Fibroblast of the conjunctiva (primary cell): ENCODE data around the gene DOCK2.

Source experiments
- DNase-seq: peaks from one replicate; pipeline ENCODE4 v3.0.0-alpha.2; 2010; ENCODE audit warnings: low read depth

DOCK2 gene

DNA sequence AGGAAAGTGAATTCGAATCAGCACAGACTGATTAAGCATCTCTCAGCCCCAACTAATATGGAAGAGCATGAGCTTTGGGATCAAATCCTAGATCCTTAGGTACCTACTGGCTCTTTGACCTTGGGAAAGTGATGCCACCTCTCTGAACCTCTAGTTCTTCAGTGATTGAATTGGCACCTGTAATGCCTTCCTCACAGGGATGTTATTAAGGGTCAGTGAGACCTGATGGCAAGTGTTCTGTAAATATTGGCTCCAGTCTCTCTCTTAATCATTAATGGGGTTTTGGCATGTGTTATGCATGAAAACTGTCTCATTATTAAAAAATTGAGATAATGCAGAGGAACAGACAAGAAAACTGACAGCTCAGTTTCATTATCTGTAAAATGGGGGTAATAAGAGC is 227.4 kb downstream of the DOCK2 start:
- DNase-seq = no peak

DNA sequence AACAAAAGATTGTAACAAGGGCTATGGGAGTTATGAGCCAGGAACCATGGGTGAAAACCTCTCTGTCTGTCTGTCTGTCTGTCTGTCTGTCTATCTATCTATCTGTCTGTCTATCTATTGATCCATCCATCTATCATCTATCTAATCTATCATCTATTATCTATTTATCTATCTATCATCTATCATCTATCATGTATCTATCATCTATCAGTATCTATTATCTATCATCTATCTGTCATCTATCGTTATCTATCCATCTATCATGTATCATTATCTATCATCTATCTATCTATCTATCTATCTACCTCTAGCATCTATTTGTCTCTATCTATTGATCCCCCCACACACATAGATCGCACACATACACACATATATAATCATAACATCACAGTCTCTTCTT is 230.3 kb downstream of the DOCK2 start:
- no peak for DNase-seq

DNA sequence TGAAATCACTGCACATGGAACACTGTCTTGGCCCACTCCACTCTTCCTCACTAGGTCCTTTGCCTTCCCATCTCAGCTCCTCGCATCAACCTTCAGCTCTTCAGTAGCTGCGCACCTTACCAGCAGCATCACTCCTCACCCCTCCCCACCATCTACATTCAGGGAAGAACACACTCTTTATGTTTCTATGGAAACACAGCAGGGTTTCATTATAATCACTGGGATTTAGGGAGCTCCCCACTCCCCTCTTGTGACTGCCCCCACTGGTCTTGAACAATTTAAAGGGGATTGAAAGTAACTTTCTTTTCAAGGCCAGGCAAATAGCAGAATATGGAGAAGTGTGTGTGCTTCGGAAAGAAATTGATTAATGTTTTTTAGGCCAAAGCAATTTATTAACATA is 232.0 kb downstream of the DOCK2 start:
- no peak for DNase-seq

DNA sequence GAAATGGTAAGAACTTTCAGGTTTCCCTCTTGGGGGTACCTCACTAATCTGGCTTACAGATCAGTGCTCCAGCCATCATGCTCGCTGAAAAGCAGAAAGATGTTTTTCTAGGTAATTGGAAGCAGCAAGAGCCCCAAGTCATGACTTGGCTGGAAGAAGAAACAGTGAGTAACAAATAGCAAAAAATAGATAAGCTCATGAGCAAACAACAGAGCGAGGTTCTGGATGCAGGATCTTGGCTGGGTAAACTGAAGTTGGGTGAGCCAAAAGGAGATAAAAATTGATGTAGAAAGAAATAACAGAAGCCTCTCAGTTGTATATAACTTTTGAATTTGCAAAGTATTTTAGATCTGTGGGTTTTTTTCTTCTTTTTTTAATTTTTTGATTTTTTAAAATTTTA is 233.1 kb downstream of the DOCK2 start:
- no peak for DNase-seq

DNA sequence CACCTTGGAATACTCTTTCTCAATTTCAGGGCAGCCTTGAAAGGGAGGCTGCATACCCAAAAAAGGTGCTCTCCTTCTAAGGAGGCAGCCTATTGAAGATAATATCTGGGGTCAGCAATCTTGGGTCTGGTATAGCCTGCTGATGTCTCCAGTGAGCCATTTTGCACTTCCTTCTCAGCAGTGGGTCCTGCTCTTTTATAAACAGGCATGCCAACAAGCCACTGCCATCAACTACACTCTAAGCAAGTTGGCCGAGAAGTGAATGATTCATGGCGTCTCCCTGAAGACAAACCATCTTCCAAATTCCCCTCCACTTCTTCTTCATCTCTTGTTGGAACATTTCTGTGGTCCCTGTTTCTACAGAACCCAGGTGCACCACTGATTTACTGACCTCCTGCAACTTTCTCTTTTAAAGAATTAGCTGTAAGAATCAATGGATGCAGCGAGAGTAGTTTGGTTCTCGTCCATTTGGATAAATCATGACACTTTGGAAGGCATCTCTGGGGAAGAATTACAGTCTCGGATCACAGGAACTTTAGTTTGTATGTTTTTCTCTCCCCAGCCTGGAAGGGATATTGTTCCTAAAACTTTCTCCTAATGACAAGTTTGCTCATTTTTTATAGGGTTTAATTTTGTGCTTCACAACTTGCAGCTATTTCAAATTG is 234.9 kb downstream of the DOCK2 start:
- no peak for DNase-seq

DNA sequence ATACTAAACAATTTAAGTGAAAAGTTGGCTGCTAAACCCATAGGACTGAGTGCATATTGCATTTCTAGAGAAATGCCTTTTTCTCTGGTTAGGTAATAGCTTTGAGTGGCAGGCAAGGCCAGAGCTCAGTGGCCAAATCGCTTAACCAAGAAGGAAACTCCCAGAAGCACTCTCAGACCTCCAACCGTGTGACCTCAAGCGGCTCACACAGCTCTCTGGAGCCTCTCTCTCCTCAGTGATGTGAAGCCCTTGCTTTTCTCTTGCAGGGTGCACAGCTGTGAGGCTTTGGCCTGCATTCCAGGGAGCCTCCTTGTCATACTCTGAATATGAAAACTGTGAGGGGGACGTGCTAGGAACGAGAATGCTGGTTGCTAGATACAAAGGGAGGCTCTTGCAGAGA is 236.6 kb downstream of the DOCK2 start:
- DNase-seq = peak; percentile 17

DNA sequence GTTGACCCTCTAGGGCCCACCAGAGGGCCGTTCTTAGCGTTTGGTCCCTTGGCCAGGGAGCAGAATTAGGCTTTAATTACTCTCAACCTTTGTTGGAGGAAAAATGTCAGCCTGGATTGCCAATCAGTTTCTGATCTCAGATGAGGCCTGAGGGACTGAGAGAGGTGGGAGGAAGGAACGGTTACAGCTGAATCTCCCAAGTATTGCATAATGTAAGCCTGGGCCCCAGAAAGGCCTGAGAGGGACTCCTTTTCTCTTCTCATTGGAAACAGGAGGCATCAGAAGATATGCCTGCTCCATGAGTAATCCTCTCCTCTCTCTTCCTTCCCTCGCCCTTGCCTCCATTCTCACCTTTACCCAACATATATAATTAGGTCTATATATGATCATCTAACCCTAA is 237.5 kb downstream of the DOCK2 start:
- DNase-seq = no peak

DNA sequence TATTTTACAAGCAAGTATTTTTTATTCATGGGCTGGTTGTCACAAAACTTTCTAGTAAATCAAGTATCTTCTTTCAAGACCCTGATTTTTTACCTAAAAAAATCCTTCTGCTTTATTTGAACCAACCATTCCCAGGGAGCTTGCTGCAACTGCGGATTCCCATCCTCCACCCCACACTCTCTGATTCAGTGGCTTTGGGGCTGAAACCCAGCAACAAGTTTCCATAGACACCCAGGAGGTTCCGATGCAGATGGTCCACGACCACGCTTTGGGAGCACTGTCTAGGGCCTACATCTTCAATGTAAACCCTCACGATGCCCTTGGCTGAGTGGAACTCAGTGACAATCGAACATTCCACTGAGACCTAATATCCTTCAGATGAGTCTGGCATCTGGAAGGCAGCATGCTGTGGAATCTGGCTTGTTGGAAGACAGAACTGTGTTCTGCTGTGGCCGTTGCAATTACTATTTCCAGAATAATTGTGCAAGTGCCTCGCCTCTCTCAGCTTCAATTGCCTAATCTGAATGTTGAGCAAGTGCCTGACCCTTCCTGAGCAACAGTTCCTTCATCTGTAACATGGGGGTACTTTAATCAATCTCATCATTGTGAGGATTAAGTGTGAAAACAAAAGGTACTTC is 238.1 kb downstream of the DOCK2 start:
- DNase-seq = peak; percentile 13

DNA sequence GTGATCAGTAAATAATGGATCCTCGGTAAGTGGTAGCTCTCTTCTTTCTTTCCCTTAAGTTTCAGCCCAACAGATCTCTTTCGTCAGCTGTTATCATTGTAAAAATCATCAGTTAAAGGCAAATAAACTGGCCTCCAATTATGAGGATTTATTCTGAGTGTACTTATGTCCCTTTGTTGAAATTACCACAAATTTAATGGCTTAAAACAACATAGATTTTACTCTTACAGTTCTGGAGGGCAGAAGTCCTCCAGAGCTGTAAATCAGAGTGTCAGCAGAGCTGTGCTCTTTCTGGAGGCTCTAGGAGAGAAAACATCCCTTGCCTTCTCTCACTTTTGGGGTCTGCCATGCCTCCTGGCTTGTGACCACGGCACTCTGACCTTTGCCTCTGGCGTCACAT is 238.7 kb downstream of the DOCK2 start:
- DNase-seq = no peak

DNA sequence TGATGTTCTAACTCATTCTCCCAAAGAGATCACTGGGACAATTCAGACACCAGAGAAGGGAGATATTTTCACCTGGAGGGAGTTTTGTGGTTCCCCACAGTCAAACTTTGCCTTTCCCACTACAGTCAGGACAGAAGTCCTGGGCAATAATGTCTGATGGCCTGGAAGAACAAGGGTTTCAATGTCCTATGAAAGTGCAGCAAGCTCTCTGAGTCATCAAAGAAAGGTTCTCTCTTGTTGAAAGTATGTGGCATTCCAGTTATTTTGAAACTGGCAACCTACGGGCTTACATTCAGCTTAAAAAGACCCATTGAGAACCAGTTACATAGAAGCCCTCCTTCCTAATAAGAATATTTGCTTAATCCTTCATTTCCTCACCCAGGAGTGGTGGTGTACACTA is 239.3 kb downstream of the DOCK2 start:
- DNase-seq = no peak

DNA sequence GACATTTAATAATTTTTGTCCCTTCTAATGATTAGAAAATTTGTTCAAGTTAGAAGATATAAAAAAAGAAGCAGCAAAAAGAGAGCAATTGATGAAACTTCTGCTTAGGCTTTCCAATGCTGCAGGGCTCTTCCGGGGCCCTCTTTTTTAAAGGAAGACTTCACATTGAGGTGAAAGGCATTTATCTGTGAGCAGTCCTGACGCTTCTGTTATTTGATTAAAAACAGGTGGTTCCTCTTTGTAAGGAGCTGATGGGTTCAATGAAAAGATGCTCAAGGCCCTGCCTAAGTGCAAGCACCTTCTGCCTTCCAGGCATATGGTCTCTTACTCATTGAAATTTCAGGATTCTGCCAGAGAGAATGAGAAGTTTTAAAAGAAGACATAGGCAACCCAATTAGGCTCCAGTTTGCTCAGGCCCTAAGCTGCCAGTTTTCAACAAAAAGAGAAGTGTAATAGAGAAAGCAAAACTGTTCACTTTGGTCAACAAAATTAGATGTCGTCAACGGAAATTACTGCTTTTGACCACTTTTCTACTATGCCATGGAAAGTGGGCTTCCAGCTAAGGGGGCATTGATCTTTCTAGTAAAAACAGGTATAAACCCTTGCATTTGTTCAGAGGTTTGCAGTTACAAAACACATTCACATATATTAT is 243.1 kb downstream of the DOCK2 start:
- DNase-seq = no peak

DNA sequence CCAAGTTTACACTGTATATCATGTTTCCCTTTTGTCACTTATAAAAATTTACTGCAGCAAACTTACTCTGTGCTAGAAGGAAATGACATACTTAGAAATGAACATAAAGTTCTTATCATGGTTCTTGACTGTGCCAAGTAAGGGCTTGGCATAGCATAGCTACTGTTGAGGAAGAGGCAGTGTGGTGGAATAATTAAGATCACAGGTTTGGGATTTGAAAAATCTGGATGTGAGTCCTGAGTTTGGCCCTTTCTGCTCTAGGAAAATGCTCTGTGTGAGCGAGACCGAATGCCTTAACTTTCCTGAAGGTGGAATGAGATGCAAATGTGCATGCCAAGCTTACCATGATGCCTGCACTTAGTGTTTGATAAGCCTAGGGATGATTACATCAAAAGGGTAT is 243.7 kb downstream of the DOCK2 start:
- no peak for DNase-seq

DNA sequence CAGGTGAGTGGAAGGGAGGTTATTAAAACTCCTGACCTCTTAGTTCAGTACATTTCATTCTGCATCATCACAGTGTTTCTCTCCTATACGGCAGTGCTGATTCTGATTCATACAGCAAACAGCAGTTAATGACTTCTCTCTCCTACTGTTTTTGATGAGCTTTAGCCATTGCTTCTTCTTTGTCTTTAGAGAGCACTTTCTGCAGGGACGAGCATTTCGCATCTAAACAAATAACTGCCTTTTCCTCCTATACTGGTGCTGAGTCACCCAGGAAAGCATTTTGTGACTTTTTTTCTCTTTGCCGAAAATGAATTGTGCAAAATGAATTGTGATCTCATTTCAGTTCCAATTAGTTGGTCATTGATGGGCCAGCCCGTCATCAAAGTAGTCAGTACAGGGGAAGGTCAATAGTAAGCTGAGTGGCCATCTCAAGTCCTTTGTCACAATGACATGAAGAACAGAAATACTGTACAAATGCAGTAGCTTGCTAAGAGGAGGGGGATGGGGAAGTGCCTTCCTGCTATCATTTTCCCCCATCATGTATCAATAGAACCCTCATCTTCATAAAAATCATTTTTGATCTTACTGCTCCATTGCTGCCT is 244.7 kb downstream of the DOCK2 start:
- no peak for DNase-seq

DNA sequence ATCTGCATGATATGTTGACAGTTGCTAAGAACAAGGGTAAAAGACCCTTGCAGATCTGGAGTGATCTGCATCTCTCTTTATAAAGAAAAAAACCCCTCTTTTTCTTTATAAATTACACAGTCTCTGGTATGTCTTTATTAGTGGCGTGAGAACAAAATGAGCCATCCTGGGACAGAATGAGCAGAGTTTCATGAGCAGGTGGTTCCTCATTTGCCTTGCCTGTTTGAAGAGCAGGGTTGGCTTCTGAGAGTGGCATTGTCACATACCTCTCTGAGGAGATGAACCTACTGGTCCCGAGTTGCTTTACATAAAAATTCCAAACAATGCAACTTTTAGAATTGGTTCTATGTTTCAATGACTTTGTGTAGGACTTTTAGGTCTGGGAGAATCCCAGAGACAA is 249.0 kb downstream of the DOCK2 start:
- DNase-seq = no peak

DNA sequence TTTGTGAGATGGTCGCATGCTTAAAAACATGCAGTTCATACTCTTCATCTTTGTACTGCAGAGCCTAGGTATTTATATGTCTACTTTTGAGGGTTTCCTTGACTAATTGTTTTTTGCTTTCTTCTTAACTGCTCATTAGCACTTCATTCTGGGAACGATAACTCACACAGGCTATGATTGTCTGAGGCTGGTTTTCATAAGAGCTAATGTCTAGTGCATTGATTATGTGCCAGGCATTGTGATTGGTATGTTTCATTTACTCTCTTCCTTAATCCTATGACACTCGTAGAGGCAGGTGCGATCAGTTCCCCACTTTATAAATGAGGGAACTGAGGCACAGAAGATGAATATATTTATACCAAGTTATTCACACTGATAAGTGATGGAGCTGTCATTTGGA is 249.6 kb downstream of the DOCK2 start:
- DNase-seq = no peak

DNA sequence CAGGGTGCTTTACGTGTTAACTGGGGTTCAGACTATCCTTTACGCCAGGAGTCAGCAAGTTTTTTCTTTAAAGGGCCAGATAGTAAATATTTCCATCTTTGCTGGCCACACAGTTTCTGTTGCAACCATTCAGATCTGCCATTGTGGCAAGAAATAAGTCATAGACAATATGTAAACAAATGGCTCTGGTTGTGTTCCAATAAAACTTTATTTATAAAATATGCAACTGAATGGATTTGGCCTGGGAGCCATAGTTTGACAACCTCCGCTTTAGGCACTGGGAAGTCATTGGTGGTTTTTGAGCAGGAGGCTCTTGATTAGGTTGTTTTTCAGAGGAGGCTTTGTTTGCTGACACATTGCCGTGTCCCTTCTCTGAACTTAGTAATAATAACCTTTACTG is 252.5 kb downstream of the DOCK2 start:
- DNase-seq = no peak

DNA sequence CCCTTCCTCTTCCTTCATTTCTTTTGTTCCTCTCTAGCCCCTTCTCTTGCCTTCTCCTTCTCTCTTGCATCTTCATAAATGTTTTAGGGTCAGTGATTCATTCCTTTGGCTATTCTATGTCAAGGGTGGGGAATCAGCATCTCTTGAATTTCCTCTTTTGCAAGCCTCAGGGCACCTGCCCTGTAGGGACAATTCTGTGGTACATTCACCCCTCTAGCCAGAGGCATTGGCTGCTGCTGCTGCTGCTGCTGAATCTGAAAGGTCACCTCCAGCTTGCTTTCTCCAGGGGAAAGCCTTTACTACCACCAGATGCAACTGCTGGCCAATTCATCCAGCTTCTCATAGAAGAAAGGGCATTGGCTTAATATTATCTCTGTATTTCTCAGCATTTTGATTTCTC is 255.9 kb downstream of the DOCK2 start:
- no peak for DNase-seq

DNA sequence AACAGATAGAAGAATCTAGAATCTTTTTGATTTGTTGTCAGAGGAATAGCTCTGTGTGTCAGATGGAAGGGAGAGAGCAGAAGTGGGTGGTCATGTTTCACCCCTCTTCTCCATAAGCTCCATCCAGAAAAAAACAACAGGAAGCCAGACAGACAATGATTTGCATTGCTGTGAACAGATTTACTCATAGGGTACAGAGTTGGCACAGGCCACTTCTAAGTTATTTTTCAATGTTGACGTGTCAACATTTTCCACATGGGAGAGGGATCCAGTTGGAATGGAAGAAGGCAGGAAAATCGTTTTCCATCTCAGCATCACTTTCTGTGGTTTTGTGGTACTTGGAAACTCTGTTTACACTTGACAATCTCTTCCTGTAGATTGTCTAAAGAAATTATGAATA is 256.5 kb downstream of the DOCK2 start:
- DNase-seq = no peak

DNA sequence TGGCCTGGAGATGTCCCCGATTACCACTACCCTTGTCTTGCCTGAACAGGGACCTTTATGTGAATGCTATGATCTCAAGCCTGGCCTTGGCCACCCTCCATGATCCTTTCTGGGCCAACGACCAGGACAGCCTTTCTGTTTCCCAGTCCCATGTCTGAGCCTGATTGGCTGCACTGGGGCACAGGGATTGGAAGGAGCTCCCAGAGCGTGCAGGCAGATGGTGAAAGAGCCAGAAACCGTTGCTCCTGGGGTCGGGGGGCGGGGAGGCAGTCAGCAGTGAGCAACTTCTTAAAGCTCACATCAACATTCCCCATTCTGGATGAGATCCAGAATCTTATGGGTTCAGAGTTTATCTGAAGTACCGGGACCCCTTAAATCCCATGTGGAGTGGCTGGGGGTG is 258.9 kb downstream of the DOCK2 start:
- peak; percentile 35 for DNase-seq

DNA sequence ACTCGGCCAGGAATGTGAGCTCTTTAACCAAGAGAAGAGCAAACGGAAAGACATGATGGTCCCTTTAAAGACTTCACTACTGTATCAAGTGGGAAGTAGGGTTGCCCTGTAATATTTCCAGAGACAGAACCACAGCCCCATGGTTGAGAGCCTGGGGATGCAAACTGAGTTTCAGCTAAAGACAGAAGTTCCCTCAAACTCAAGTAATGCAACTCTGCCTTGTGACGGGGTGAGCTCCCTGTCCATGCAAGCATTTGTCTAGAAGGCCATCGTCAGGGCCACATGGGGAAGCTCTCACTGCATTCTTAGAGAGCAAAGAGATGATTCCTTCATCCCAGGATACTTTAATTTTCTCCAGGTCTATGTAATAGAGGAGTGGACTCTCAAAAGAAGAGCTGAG is 260.4 kb downstream of the DOCK2 start:
- DNase-seq = no peak

DNA sequence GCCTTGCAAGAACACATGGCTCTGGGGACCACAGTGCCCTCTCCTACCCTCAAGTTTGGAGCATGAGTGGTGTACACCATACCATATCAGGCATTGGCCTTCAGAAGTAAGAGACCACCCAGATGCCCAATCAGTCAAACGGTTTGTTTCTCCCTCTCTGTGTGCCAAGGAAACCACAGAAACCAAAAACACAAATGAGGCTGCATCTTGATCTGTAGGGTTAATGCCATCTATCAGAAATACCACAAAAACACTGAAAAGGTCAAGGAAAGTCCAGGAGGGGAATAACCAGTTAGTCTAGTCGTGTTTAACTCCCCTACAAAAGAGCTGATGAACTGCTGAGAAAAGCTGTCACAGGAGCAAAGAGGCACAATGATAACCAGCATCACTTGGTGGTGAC is 264.8 kb downstream of the DOCK2 start:
- no peak for DNase-seq

DNA sequence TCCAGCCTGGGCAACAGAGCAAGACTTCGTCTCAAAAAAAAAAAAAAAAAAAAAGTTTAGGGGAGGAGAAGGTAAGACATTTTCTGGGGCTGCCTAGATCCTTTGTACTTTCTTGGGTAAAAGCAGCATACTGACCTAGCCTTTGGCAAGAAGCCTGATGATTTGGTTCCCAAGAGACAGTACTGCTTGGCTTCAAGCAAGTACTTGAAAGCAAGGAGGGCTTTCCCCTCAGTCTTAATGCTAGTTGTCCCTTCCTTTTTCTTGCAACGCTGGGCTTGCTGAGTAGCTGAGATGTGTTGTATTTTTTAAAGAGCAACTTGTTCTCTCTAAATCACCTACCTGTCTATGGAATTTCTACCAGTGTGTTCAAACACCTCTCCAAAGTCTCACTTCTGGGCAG is 267.0 kb downstream of the DOCK2 start:
- peak; percentile 33 for DNase-seq

DNA sequence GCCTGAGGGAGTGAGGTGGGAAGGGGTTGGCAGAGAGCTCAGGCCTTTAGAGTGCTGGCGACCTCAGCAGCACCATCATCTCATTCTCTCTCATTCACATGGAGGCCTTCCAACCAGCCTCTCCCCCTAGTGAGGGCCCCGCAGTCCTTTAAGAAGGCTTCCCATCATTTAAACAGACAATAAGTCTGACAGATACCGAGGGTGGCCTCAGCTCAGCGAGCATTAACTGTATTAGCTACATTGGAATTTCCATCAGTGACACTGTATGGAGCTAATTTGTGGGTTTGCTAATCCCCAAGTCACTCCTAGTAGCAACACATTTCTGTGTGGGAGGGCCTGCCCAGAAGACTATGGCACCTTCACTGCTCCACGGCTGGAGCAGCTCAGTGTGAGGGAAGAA is 267.4 kb downstream of the DOCK2 start:
- no peak for DNase-seq
